ENCODE data around the gene MSH3. TPM values are rescaled to one million over a fixed set of nuclear protein-coding genes. Genes with fewer than 3 reads are reported as not detected.

The MSH3 gene
- total and polyA plus RNA-seq, 8 donors, result 2.3 to 25.5 (median 9.9) TPM

DNA sequence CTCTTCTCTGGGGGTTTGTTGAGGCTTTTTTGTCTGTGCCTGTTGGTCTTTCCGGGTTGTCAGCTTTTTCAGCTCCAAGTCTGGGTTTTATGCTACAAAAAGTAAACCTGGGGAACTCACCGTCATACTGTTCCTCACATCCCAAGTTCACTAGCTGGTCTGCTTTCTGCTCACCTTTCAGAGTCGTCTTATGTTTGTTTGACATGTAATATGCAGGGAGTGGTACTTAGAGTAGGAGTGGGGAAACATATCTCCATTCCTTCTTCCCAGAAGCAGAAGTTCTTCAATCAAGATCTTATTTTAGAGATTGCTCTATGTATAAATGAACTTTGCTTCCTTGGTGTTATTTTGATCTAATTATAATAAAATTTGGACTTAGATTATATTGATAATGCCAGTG, 42.0 kb downstream of the MSH3 start:
- 73 to 88% (median 77%) methylated on average over 3 of the region's 3 CpGs for WGBS, 5 donors
- H3K4me1 ChIP-seq, result no peaks in the 10 kb centered on the region
- DNase-seq, result no peak
- H3K4me3 ChIP-seq, result no peak overlapping the region
- H3K27ac ChIP-seq, result no peak overlapping the region
- no peaks in the 10 kb centered on the region for H3K9me3 ChIP-seq
- peaks cover 0 to 14% (median 4%) of the 10 kb centered on the region in 4 donors for H3K36me3 ChIP-seq
- H3K27me3 ChIP-seq, result no peaks in the 10 kb centered on the region
- intact Hi-C loops (cut with DNase I; ENCODE audit: low total_unique reads), result no loop called here
- TF ChIP-seq POLR2A (IDR thresholded peaks at IDR 0.05), result no peak
- no peak for TF ChIP-seq EP300 (IDR thresholded peaks at IDR 0.05)
- TF ChIP-seq, protein P1, sequence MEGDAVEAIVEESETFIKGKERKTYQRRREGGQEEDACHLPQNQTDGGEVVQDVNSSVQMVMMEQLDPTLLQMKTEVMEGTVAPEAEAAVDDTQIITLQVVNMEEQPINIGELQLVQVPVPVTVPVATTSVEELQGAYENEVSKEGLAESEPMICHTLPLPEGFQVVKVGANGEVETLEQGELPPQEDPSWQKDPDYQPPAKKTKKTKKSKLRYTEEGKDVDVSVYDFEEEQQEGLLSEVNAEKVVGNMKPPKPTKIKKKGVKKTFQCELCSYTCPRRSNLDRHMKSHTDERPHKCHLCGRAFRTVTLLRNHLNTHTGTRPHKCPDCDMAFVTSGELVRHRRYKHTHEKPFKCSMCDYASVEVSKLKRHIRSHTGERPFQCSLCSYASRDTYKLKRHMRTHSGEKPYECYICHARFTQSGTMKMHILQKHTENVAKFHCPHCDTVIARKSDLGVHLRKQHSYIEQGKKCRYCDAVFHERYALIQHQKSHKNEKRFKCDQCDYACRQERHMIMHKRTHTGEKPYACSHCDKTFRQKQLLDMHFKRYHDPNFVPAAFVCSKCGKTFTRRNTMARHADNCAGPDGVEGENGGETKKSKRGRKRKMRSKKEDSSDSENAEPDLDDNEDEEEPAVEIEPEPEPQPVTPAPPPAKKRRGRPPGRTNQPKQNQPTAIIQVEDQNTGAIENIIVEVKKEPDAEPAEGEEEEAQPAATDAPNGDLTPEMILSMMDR (IDR thresholded peaks at IDR 0.05), result no peak
- no peak for TF ChIP-seq POLR2AphosphoS5 (IDR thresholded peaks at IDR 0.05)

DNA sequence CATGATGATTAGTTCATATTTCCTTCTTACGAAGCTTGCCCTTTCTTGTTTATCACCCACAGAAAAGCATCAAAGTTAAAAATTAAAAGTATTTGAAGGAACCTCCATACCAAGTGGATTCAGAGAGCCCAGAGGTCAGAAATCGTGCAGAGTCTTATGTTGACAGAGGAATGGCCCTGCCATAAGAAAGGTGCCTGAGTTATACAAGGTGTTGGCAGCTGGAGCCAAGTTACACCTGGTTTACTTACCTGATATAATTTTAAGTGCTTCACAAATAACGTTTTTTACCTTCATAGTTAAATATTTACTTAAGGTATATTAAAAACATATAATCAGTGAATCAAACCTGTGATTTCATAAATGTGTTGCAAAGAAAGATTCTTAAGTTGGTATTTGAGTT, 42.6 kb downstream of the MSH3 start:
- Histone ChIP-seq H3K4me3 (no peak overlapping the region), H3K27ac (no peak overlapping the region), H3K27me3 (no peaks in the 10 kb centered on the region), H3K4me1 (no peaks in the 10 kb centered on the region), H3K9me3 (no peaks in the 10 kb centered on the region), H3K36me3 (peaks cover 0 to 15% (median 7%) of the 10 kb centered on the region in 4 donors)
- intact Hi-C loops (cut with DNase I; ENCODE audit: low total_unique reads), result no loop called here
- WGBS, 5 donors, result 35 to 55% (median 44%) methylated on average over 3 of the region's 3 CpGs
- TF ChIP-seq POLR2AphosphoS5 (IDR thresholded peaks at IDR 0.05), result no peak
- TF ChIP-seq, protein P1 (IDR thresholded peaks at IDR 0.05), result no peak
- no peak for TF ChIP-seq EP300 (IDR thresholded peaks at IDR 0.05)
- no peak for TF ChIP-seq POLR2A (IDR thresholded peaks at IDR 0.05)
- no peak for DNase-seq

DNA sequence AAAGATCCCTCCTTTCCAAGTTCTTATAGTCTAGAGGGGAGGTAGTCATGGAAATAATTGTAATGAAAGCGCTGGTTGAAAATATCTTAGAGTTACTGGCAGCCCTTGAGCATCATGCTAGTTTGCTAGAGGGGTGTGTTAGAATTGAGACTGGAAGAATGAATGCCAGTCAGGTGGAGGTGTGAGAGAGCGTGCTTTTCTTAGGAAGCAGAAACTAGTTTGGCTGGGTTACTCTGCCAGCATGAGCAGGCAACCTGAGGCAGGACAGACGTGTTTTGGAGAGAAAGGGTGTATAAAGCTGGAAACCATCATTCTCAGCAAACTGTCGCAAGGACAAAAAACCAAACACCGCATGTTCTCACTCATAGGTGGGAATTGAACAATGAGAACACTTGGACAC, 43.9 kb downstream of the MSH3 start:
- H3K27ac ChIP-seq, result no peak overlapping the region
- H3K36me3 ChIP-seq, result peaks cover 0 to 26% (median 18%) of the 10 kb centered on the region in 4 donors
- DNase-seq, result no peak
- no peaks in the 10 kb centered on the region for H3K4me1 ChIP-seq
- intact Hi-C loops (cut with DNase I; ENCODE audit: low total_unique reads), result no loop called here
- 67 to 85% (median 78%) methylated on average over 5 of the region's 5 CpGs for WGBS, 5 donors
- H3K9me3 ChIP-seq, result no peaks in the 10 kb centered on the region
- H3K4me3 ChIP-seq, result no peak overlapping the region
- TF ChIP-seq, protein P1 (IDR thresholded peaks at IDR 0.05), result no peak
- no peak for TF ChIP-seq EP300 (IDR thresholded peaks at IDR 0.05)
- TF ChIP-seq POLR2AphosphoS5 (IDR thresholded peaks at IDR 0.05), result no peak
- TF ChIP-seq POLR2A (IDR thresholded peaks at IDR 0.05), result no peak
- H3K27me3 ChIP-seq, result no peaks in the 10 kb centered on the region

DNA sequence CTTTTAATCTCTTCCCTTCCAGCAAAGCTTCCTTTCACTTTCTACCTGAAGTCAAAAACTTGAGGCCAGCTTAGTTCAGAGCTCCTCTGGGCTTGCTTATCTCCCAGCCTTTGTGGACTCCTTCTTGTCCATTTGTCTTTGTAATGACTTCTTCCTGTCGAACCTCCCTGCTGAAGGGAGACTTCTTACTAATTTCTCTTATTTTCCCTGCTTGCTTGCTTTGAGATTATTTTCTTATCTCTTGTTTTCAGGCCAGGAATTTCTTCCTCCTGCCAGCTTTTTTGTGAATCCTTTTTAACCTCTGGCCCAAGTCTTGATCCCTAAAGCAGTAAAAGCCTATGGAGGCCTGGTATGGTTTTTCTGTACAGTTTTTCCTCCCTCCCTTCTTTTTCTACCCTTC, 47.1 kb downstream of the MSH3 start:
- 29 to 40% (median 32%) methylated on average over 1 of the region's 1 CpG for WGBS, 5 donors
- intact Hi-C loops (cut with DNase I; ENCODE audit: low total_unique reads), result no loop called here
- Histone ChIP-seq H3K27ac (no peak overlapping the region), H3K4me3 (no peak overlapping the region), H3K4me1 (no peaks in the 10 kb centered on the region), H3K36me3 (peaks cover 0 to 36% (median 25%) of the 10 kb centered on the region in 4 donors), H3K9me3 (no peaks in the 10 kb centered on the region), H3K27me3 (no peaks in the 10 kb centered on the region)
- DNase-seq, result no peak
- TF ChIP-seq EP300 (IDR thresholded peaks at IDR 0.05), result no peak
- no peak for TF ChIP-seq POLR2AphosphoS5 (IDR thresholded peaks at IDR 0.05)
- no peak for TF ChIP-seq POLR2A (IDR thresholded peaks at IDR 0.05)

DNA sequence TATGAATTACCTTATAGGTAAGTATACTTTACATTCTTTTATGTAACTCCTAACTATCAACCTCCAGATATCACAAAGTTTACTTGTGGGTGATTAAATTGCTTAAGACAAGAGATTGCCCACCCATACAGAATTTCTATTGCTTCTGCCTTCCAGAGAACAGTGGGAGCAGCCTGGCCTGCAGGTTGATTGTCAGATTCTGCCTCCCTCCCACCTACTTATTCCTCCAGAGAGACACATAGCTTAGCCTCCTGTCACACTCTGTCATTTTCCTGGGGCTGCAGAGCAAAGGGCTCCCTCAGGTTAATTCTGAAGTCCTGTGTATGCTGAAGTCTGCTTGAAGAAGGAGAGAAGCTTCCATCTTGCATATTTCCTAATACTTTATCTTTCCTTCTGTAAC, 48.8 kb downstream of the MSH3 start:
- Histone ChIP-seq H3K4me3 (no peak overlapping the region), H3K4me1 (no peaks in the 10 kb centered on the region), H3K27ac (no peak overlapping the region), H3K36me3 (peaks cover 0 to 40% (median 29%) of the 10 kb centered on the region in 4 donors), H3K9me3 (no peaks in the 10 kb centered on the region), H3K27me3 (no peaks in the 10 kb centered on the region)
- intact Hi-C loops (cut with DNase I; ENCODE audit: low total_unique reads), result no loop called here
- TF ChIP-seq POLR2AphosphoS5 (IDR thresholded peaks at IDR 0.05) (no peak), EP300 (IDR thresholded peaks at IDR 0.05) (no peak), POLR2A (IDR thresholded peaks at IDR 0.05) (no peak)
- TF ChIP-seq, protein P1 (IDR thresholded peaks at IDR 0.05), result no peak
- no peak for DNase-seq

Measured in stomach (tissue), 9 donors.